SK-N-SH (cell line): Measurements from ENCODE around the gene DTX3.

Source experiments
- CTCF ChIP-seq: fragments of 200-600 bp; sonication (generic); IDR thresholded peaks from 2 replicates; pipeline ENCODE4 v1.6.1; 2017; ENCODE audit warnings: antibody characterized with exemption, mild to moderate bottlenecking, moderate library complexity
- EZH2phosphoT487 ChIP-seq: fragments of 200-600 bp; sonication (generic); IDR thresholded peaks from 2 replicates; pipeline ENCODE4 v1.6.1; 2017; ENCODE audit warnings: low read depth, mixed run types, mild to moderate bottlenecking, antibody characterized with exemption, moderate library complexity, borderline replicate concordance
- FOXJ3 ChIP-seq: sonication (generic); formaldehyde crosslinking; IDR thresholded peaks from 2 replicates; pipeline ENCODE4 v1.5.1; 2020; ENCODE audit warnings: mild to moderate bottlenecking, missing genetic modification reagents
- POLR2AphosphoS5 ChIP-seq: IDR thresholded peaks from 2 replicates; pipeline ENCODE4 v1.6.1; 2012; ENCODE audit warnings: low read depth, low read length
- RAD21 ChIP-seq: IDR thresholded peaks from 2 replicates; pipeline ENCODE4 v1.6.1; 2012; ENCODE audit warnings: mild to moderate bottlenecking, low read length
- REST ChIP-seq: IDR thresholded peaks from 2 replicates; pipeline ENCODE4 v1.6.1; 2012; ENCODE audit warnings: mild to moderate bottlenecking, low read depth, low read length, moderate library complexity
- SIN3A ChIP-seq: IDR thresholded peaks from 2 replicates; pipeline ENCODE4 v1.6.1; 2012; ENCODE audit warnings: low read depth, mild to moderate bottlenecking, low read length, moderate library complexity, borderline replicate concordance
- USF2 ChIP-seq: fragments of 150-350 bp; IDR thresholded peaks from 2 replicates; pipeline ENCODE4 v1.6.1; 2017; ENCODE audit warnings: antibody characterized with exemption, low read length, low read depth, borderline replicate concordance
- YY1 ChIP-seq: IDR thresholded peaks from 2 replicates; pipeline ENCODE4 v1.4.0; 2012; ENCODE audit warnings: low read depth, mild to moderate bottlenecking

GRCh38 chr12:57609101-57609780 lies 4.6 kb downstream of the DTX3 start:
- TF ChIP-seq YY1: no peak
- TF ChIP-seq CTCF: no peak
- TF ChIP-seq RAD21: no peak
- TF ChIP-seq EZH2phosphoT487: no peak
- TF ChIP-seq POLR2AphosphoS5: no peak
- TF ChIP-seq FOXJ3: no peak
- TF ChIP-seq SIN3A: no peak
- no peak for TF ChIP-seq REST
- no peak for TF ChIP-seq USF2
